Coronary artery (tissue), 2 donors: Measurements from ENCODE around the gene ALOX5.

Experiments
- DNase-seq: peaks from one replicate; pipeline ENCODE4 v3.0.0-alpha.2; 2017; ENCODE audit warnings: low spot score
- H3K27ac ChIP-seq, 2 donors: fragments of 200-600 bp; sonication (generic); one replicate each; pipeline ENCODE4 v1.5.1; 2016 to 2019
- H3K4me3 ChIP-seq: fragments of 200-600 bp; sonication (generic); 2 replicates; pipeline ENCODE4 v1.5.1; 2016; ENCODE audit warnings: mild to moderate bottlenecking, moderate library complexity
- TF ChIP-seq, protein P1 (sequence below): fragments of 200-600 bp; sonication (generic); IDR thresholded peaks from one replicate; pipeline ENCODE4 v1.5.1; 2019; ENCODE audit warnings: antibody characterized with exemption

Gene ALOX5

DNA sequence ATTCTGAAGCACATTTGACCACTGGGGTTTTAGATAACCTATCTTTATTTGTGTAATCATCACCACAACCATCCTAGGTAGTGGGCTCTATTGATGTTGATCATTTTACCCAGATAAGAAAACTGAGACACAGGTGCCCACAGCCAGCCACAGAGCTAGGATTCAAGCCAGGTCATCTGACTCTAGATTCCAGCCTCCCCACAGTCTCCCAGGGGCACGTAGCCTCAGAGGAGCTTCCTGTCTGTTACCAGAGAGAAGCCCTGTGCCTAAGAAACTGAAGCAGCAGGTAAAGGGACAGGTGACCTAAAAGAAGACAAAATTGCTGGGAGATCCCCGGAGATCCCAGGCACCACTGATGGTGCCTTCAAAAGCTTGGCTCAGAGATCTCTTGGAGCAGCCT lies 55.8 kb downstream of the ALOX5 start:
- Histone ChIP-seq H3K27ac (no peak overlapping the region), H3K4me3 (no peak overlapping the region)
- no peak for DNase-seq
- TF ChIP-seq, protein P1, sequence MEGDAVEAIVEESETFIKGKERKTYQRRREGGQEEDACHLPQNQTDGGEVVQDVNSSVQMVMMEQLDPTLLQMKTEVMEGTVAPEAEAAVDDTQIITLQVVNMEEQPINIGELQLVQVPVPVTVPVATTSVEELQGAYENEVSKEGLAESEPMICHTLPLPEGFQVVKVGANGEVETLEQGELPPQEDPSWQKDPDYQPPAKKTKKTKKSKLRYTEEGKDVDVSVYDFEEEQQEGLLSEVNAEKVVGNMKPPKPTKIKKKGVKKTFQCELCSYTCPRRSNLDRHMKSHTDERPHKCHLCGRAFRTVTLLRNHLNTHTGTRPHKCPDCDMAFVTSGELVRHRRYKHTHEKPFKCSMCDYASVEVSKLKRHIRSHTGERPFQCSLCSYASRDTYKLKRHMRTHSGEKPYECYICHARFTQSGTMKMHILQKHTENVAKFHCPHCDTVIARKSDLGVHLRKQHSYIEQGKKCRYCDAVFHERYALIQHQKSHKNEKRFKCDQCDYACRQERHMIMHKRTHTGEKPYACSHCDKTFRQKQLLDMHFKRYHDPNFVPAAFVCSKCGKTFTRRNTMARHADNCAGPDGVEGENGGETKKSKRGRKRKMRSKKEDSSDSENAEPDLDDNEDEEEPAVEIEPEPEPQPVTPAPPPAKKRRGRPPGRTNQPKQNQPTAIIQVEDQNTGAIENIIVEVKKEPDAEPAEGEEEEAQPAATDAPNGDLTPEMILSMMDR = no peak

DNA sequence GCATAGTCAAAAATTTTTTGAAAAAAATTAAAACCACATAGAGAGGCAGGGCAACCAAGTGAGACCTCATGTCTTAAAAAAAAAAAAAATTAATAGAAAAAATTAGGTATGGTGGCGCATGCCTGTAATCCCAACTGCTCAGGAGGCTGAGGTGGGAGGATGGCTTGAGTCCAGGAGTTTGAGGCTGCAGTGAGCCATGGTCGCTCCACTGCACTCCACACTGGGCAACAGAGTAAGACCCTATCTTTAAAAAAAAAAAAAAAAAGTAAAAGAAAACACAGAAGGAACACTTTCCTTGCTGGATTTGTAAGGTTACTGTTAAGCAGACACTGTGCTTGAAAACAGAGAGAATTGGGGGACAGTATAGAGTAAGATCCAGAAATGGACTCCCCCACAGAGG lies 58.1 kb downstream of the ALOX5 start:
- Histone ChIP-seq H3K4me3 (no peak overlapping the region), H3K27ac (no peak overlapping the region)
- TF ChIP-seq, protein P1 = no peak
- DNase-seq = no peak

DNA sequence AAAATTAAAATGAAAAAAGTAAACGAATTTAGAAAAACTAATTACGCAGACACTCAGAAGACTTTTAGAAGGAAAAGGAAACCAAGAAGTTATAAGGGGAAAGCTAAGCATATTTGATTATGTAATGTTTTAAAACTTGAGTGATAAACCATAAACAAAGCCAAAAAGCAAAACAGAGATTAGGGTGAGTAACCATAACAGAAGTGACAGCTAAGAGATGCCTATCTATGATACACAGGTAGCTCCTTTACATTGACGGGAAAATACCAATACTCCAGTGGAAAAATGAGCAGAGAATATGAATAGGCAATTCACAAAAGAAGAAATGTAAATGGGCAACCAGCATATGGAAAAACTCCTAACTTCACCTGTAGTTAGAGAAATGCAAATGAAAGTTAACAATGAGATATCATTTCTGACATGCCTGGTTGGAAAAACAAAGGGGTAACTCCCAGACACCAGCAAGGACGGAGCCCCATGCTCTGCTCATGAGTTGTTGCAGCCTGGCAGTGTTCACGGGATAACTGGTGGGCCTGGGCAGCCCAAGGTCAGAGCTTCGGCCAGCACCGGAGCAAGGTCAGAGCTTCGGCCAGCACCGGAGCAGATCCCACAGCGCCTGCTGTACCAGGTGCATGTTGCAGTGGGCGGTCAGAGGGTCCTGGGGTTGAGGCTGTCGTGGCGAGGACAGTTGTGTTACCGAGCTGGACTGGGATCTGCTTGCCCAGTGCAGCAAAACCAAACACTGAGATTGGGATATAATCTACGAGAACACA lies 58.9 kb downstream of the ALOX5 start:
- H3K4me3 ChIP-seq = no peak overlapping the region
- TF ChIP-seq, protein P1 = no peak
- H3K27ac ChIP-seq = no peak overlapping the region
- DNase-seq = no peak

DNA sequence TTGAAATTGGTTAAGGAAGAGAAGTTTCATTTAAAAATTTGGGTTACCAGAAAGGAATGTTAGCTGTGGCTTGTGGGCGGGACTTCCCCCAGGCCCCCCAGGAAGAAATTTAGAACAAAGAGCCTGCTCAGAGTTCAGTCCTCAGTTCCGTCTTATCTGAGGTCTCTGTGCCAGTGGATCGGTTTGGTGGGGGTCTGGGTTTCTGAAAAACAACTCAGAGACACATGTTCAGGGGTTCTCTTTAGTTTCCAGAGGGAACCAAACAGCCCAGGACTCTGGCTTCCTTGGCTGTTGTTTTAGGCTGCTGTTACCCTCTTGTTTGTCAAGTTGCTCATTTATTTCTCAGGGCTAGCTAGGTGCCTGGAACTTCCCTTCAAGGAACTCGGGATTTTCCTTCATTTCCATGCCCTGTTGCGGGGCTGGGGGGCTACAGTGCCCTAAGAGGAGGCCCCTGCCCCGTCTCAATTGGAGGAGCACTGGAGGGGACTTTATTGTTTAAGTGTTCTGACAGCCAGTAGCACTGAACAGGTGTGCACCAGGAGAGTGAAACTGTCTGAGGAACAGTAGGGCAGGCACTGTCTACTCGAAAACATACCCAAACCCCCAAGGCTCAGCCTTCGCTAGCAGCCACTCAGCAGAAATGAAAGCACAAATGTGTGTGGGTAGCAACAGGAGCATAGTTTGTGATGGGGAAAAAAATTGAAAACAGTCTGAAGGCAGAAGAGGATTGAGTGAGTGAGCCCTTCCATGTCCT lies 59.9 kb downstream of the ALOX5 start:
- TF ChIP-seq, protein P1 = no peak
- H3K4me3 ChIP-seq = no peak overlapping the region
- DNase-seq = no peak
- H3K27ac ChIP-seq = no peak overlapping the region

DNA sequence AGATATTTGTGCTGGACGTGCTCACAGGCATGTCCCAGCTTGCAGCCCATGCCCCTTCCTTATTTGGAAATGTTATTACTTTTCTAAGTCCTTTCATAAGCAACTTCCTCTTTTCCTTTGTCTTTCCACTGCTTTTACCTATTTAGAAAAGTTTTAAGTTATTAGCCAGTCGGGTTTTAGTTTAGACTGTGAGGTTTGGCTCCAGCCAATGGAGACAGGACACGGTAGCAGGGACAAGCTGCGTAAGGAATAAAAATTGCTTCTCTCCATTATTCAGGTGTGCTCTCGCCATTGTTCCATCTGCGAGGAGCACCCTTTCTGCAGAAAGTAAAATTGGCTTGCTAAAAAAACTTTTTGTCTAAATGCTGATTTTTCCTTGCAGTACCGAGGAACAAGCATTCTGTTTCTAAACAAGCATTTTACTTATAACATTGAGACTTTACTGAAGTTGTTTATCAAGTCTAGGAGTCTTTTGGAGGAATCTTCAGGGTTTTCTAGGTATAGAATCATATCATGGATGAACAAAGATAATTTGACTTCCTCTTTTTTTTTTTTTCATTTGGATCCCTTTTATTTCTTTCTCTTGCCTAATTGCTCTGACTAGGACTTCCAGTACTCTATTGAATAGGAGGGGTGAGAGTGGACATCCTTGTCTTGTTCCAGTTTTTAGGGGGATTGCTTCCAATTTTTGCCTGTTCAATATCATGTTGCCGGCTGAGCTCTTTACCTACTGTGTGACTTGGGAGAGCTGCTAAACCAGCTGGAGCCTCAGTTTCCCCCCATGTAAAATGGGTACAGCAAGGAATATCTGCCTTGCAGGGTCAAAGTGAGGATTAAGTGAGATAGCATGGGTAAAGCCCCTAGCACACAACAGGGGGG lies 63.8 kb downstream of the ALOX5 start:
- Histone ChIP-seq H3K4me3 (no peak overlapping the region), H3K27ac (no peak overlapping the region)
- TF ChIP-seq, protein P1 = no peak
- no peak for DNase-seq

DNA sequence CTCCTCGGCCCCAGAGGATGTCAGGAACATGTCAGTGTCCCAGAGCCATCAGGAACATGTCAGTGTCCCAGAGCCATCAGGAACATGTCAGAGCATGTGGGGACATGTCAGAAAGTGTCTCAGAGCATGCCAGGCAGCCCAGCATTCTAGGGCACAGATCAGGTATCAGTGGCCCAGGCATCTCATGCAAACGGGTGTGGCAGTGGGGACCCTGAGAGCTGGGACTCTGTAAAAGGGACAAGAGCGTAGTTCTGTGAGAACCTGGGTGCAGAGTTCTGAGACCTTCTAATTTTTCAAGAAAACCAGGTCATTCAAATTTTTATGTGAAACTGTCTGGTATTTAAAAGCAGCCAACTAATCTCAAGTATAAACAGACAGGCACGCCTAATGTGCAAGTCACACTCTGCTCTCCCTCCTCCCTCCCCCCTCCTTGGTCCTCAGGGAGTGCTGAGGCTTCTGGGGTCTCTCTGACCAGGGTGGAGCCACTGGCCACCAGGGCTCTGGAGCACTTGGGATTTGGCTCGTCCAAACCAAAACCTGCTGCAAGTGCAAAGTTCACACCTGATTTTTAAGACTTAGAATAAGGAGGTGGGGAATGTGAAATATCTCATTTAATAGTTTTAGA lies 64.6 kb downstream of the ALOX5 start:
- no peak overlapping the region for H3K4me3 ChIP-seq
- no peak overlapping the region for H3K27ac ChIP-seq
- DNase-seq = no peak

More for the DNA sequence above, 64.6 kb downstream of the ALOX5 start:
- TF ChIP-seq, protein P1 = no peak
